ENCODE data around the gene BIRC5.

BIRC5 gene

GRCh38 chr17:78266231-78266631 lies 52.2 kb downstream of the BIRC5 start:
- Histone ChIP-seq H3K4me3 (ENCODE audit: low read depth in 1 of 5, low read length in 5 of 5) (no peak overlapping the region), H3K27ac (ENCODE audit: low read depth, low read length) (no peak overlapping the region)

GRCh38 chr17:78266771-78267170 lies 52.7 kb downstream of the BIRC5 start:
- Histone ChIP-seq H3K9ac (ENCODE audit: low read length in 5 of 5) (no peak overlapping the region), H3K36me3 (ENCODE audit: control insufficient read depth in 5 of 5, insufficient read depth in 5 of 5, low read length in 5 of 5) (no peaks in the 10 kb centered on the region), H3K4me1 (ENCODE audit: control insufficient read depth in 5 of 5, insufficient read depth in 5 of 5, low read length in 5 of 5) (peaks cover 0 to 19% (median 5%) of the 10 kb centered on the region in 5 donors), H3K4me3 (ENCODE audit: low read depth in 1 of 5, low read length in 5 of 5) (no peak overlapping the region), H3K9me3 (ENCODE audit: control insufficient read depth in 5 of 5, low read length in 5 of 5) (no peaks in the 10 kb centered on the region), H3K27ac (ENCODE audit: low read depth, low read length) (no peak overlapping the region), H3K27me3 (ENCODE audit: control insufficient read depth in 5 of 5, insufficient read depth in 4 of 5, low read length in 5 of 5) (peaks cover 18 to 30% (median 29%) of the 10 kb centered on the region in 5 donors)

More at GRCh38 chr17:78266231-78266631, 52.2 kb downstream of the BIRC5 start:
- Histone ChIP-seq H3K9ac (ENCODE audit: low read length in 5 of 5) (no peak overlapping the region), H3K9me3 (ENCODE audit: control insufficient read depth in 5 of 5, low read length in 5 of 5) (no peaks in the 10 kb centered on the region), H3K4me1 (ENCODE audit: control insufficient read depth in 5 of 5, insufficient read depth in 5 of 5, low read length in 5 of 5) (peaks cover 0 to 19% (median 5%) of the 10 kb centered on the region in 5 donors), H3K36me3 (ENCODE audit: control insufficient read depth in 5 of 5, insufficient read depth in 5 of 5, low read length in 5 of 5) (no peaks in the 10 kb centered on the region), H3K27me3 (ENCODE audit: control insufficient read depth in 5 of 5, insufficient read depth in 4 of 5, low read length in 5 of 5) (peaks cover 13 to 24% (median 23%) of the 10 kb centered on the region in 5 donors)

GRCh38 chr17:78267253-78268073 lies 53.4 kb downstream of the BIRC5 start:
- Histone ChIP-seq H3K36me3 (ENCODE audit: control insufficient read depth in 5 of 5, insufficient read depth in 5 of 5, low read length in 5 of 5) (no peaks in the 10 kb centered on the region), H3K27ac (ENCODE audit: low read depth, low read length) (no peak overlapping the region)

GRCh38 chr17:78268191-78268874 lies 54.3 kb downstream of the BIRC5 start:
- H3K36me3 ChIP-seq (ENCODE audit: control insufficient read depth in 5 of 5, insufficient read depth in 5 of 5, low read length in 5 of 5), result no peaks in the 10 kb centered on the region
- H3K4me3 ChIP-seq (ENCODE audit: low read depth in 1 of 5, low read length in 5 of 5), result no peak overlapping the region
- H3K9me3 ChIP-seq (ENCODE audit: control insufficient read depth in 5 of 5, low read length in 5 of 5), result no peaks in the 10 kb centered on the region
- no peak overlapping the region for H3K9ac ChIP-seq (ENCODE audit: low read length in 5 of 5)
- peaks cover 20 to 45% (median 38%) of the 10 kb centered on the region in 5 donors for H3K27me3 ChIP-seq (ENCODE audit: control insufficient read depth in 5 of 5, insufficient read depth in 4 of 5, low read length in 5 of 5)
- no peak overlapping the region for H3K27ac ChIP-seq (ENCODE audit: low read depth, low read length)
- H3K4me1 ChIP-seq (ENCODE audit: control insufficient read depth in 5 of 5, insufficient read depth in 5 of 5, low read length in 5 of 5), result peaks cover 0 to 20% (median 5%) of the 10 kb centered on the region in 5 donors

More at GRCh38 chr17:78267253-78268073, 53.4 kb downstream of the BIRC5 start:
- H3K4me3 ChIP-seq (ENCODE audit: low read depth in 1 of 5, low read length in 5 of 5), result no peak overlapping the region
- H3K9me3 ChIP-seq (ENCODE audit: control insufficient read depth in 5 of 5, low read length in 5 of 5), result no peaks in the 10 kb centered on the region
- peaks cover 20 to 37% (median 32%) of the 10 kb centered on the region in 5 donors for H3K27me3 ChIP-seq (ENCODE audit: control insufficient read depth in 5 of 5, insufficient read depth in 4 of 5, low read length in 5 of 5)
- H3K9ac ChIP-seq (ENCODE audit: low read length in 5 of 5), result no peak overlapping the region
- H3K4me1 ChIP-seq (ENCODE audit: control insufficient read depth in 5 of 5, insufficient read depth in 5 of 5, low read length in 5 of 5), result peaks cover 0 to 21% (median 5%) of the 10 kb centered on the region in 5 donors

GRCh38 chr17:78268951-78269905 lies 55.2 kb downstream of the BIRC5 start:
- Histone ChIP-seq H3K4me3 (ENCODE audit: low read depth in 1 of 5, low read length in 5 of 5) (no peak overlapping the region), H3K4me1 (ENCODE audit: control insufficient read depth in 5 of 5, insufficient read depth in 5 of 5, low read length in 5 of 5) (peaks cover 0 to 17% (median 3%) of the 10 kb centered on the region in 5 donors), H3K27ac (ENCODE audit: low read depth, low read length) (no peak overlapping the region), H3K9ac (ENCODE audit: low read length in 5 of 5) (no peak overlapping the region), H3K36me3 (ENCODE audit: control insufficient read depth in 5 of 5, insufficient read depth in 5 of 5, low read length in 5 of 5) (no peaks in the 10 kb centered on the region), H3K27me3 (ENCODE audit: control insufficient read depth in 5 of 5, insufficient read depth in 4 of 5, low read length in 5 of 5) (peaks cover 20 to 45% (median 38%) of the 10 kb centered on the region in 5 donors), H3K9me3 (ENCODE audit: control insufficient read depth in 5 of 5, low read length in 5 of 5) (no peaks in the 10 kb centered on the region)

- no peak overlapping the region for H3K27ac ChIP-seq (ENCODE audit: low read depth, low read length)
- H3K4me1 ChIP-seq (ENCODE audit: control insufficient read depth in 5 of 5, insufficient read depth in 5 of 5, low read length in 5 of 5), result peaks cover 0 to 17% (median 3%) of the 10 kb centered on the region in 5 donors
- no peaks in the 10 kb centered on the region for H3K9me3 ChIP-seq (ENCODE audit: control insufficient read depth in 5 of 5, low read length in 5 of 5)
- no peak overlapping the region for H3K4me3 ChIP-seq (ENCODE audit: low read depth in 1 of 5, low read length in 5 of 5)
- H3K36me3 ChIP-seq (ENCODE audit: control insufficient read depth in 5 of 5, insufficient read depth in 5 of 5, low read length in 5 of 5), result no peaks in the 10 kb centered on the region
- H3K27me3 ChIP-seq (ENCODE audit: control insufficient read depth in 5 of 5, insufficient read depth in 4 of 5, low read length in 5 of 5), result peaks cover 20 to 45% (median 38%) of the 10 kb centered on the region in 5 donors
- no peak overlapping the region for H3K9ac ChIP-seq (ENCODE audit: low read length in 5 of 5)
Measured at GRCh38 chr17:78269955-78270381, 55.9 kb downstream of the BIRC5 start.

GRCh38 chr17:78271419-78272170 lies 57.5 kb downstream of the BIRC5 start:
- H3K4me1 ChIP-seq (ENCODE audit: control insufficient read depth in 5 of 5, insufficient read depth in 5 of 5, low read length in 5 of 5), result peaks cover 0 to 17% (median 3%) of the 10 kb centered on the region in 5 donors
- H3K27ac ChIP-seq (ENCODE audit: low read depth, low read length), result no peak overlapping the region
- H3K36me3 ChIP-seq (ENCODE audit: control insufficient read depth in 5 of 5, insufficient read depth in 5 of 5, low read length in 5 of 5), result no peaks in the 10 kb centered on the region
- H3K9ac ChIP-seq (ENCODE audit: low read length in 5 of 5), result no peak overlapping the region
- H3K9me3 ChIP-seq (ENCODE audit: control insufficient read depth in 5 of 5, low read length in 5 of 5), result no peaks in the 10 kb centered on the region
- H3K4me3 ChIP-seq (ENCODE audit: low read depth in 1 of 5, low read length in 5 of 5), result no peak overlapping the region
- H3K27me3 ChIP-seq (ENCODE audit: control insufficient read depth in 5 of 5, insufficient read depth in 4 of 5, low read length in 5 of 5), result peaks cover 20 to 45% (median 38%) of the 10 kb centered on the region in 5 donors

- H3K36me3 ChIP-seq (ENCODE audit: control insufficient read depth in 5 of 5, insufficient read depth in 5 of 5, low read length in 5 of 5), result no peaks in the 10 kb centered on the region
- H3K27ac ChIP-seq (ENCODE audit: low read depth, low read length), result no peak overlapping the region
- H3K4me3 ChIP-seq (ENCODE audit: low read depth in 1 of 5, low read length in 5 of 5), result peak overlapping the region in 2 of 5 donors; percentile 6 to 25
- H3K4me1 ChIP-seq (ENCODE audit: control insufficient read depth in 5 of 5, insufficient read depth in 5 of 5, low read length in 5 of 5), result peaks cover 0 to 17% (median 3%) of the 10 kb centered on the region in 5 donors
- no peaks in the 10 kb centered on the region for H3K9me3 ChIP-seq (ENCODE audit: control insufficient read depth in 5 of 5, low read length in 5 of 5)
- H3K9ac ChIP-seq (ENCODE audit: low read length in 5 of 5), result no peak overlapping the region
- peaks cover 20 to 45% (median 38%) of the 10 kb centered on the region in 5 donors for H3K27me3 ChIP-seq (ENCODE audit: control insufficient read depth in 5 of 5, insufficient read depth in 4 of 5, low read length in 5 of 5)
Measured at GRCh38 chr17:78272181-78272913, 58.3 kb downstream of the BIRC5 start.
